NCI-H2171 (cell line): ENCODE results near the gene KRTAP1-1.
"Not testable (repeated sequence)": the region's sequence is repeated elsewhere in the genome, so short reads cannot be mapped to it uniquely, and the experiment has no call there.

Source experiments
- DNase-seq: peaks from one replicate; lab custom pipeline; 2025; lab: John Stamatoyannopoulos, UW

The KRTAP1-1 gene

GRCh38 chr17:41055130-41055529 is 13.9 kb upstream of the KRTAP1-1 start, which contains the start of gene KRTAP2-2:
Gene KRTAP2-2 (minus strand): TSS chr17:41055230. CDS start chr17:41055211, 19 bp downstream.
- not testable (repeated sequence) for DNase-seq

DNA sequence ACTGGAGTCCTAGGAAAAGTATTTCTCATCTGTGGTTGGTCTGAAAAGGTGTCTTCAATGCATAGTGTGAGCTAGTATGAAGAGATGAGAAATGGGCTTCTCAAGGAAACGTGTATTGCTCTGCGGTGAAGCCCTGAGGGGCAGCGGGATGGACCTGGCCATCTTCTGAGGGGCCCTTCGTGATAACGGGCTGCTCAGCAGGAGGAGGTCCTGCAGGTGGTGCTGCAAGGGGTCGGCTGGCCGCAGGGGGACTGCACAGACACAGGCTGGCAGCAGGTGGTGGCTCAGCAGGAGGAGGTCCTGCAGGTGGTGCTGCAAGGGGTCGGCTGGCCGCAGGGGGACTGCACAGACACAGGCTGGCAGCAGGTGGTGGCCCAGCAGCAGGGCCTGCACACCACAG is 13.3 kb upstream of the KRTAP1-1 start:
- DNase-seq, result not testable (repeated sequence)

DNA sequence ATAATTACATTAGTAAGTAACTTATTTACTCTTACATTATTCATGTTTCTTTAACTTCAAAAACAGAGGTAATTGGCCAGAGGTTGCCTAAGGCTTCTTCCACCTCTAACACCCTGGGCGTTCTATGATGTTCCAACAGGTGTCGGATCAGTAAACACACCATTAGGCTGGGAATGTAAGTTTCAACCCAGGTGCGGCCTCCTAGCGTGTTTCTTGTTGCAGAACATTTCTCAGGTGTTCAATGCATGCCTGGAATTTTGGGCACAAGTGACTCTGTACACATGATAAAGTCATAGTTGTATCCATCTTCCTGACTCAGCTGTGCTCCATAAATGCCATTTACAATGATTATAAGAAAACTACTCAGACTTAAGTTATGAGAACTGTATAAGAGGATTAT is 12.8 kb upstream of the KRTAP1-1 start:
- DNase-seq, result no peak

- DNase-seq, result no peak
These were observed 11.3 kb upstream of the KRTAP1-1 start for GRCh38 chr17:41052566-41052965.

DNA sequence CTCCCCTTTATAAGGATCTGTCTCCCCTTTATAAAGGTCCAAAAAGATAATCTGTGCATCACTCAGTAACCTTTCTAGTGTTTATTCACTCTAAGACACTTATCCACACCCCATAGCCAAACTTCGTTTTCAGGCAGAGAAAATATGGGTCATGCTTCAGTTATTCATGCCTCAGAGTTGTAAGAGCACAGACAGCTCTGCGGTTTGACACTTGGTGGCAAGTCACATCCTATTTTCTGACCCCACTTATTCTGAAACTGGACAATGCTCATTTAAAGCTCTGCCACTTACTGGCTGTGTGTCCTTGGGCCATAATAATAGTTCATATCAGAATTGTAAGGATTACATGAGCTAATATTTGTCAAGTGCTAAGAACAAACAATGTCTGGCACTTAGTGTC is 7.9 kb upstream of the KRTAP1-1 start:
- DNase-seq, result no peak

DNA sequence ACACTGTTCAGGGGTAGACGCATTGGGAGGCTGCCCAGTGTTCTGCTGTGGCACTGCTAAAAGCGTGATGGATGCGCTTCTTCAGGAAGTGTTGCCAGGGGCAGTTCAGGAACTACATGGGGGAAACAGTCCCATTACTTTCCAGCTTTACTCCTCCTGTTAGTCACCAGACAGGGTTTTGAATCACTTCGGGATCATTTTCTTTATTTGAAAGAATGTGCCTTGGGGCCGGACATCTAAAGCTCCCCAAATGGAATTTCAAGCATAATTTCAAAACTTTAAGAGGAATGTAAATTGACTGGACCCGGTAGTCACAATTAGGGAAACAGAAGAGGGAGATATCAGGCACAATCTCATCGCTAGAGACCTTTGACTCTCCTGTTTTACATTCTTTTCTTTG is 7.2 kb upstream of the KRTAP1-1 start:
- no peak for DNase-seq

DNA sequence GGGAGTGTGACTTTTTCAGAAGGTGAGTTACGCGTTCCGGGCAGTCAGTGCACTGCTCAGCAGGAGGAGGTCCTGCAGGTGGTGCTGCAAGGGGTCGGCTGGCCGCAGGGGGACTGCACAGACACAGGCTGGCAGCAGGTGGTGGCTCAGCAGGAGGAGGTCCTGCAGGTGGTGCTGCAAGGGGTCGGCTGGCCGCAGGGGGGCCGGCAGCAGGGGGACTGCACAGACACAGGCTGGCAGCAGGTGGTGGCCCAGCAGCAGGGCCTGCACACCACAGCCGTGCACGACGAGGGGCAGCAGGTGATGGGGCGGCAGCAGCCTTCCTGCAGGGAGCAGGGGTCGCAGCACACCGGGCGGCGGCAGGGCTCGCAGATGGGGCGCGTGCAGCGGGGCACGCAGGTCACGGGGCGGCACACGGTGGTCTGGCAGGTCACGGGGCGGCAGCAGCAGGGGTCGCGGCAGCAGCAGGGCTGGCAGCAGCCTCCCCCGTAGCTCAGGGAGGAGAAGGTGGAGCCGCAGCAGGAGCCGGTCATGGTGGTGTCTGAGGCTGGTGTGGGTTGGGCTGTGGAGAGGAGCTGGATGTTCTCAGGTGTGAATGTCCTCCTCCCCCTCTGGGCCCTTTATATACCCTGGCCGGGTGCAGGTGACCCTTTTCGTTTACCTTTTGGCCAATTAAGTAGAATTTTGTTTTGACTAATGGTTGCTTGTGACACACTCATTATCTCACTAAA is 5.7 kb upstream of the KRTAP1-1 start, which contains the start of gene KRTAP2-1:
KRTAP2-1 (minus strand) TSS at position 582 of the 731 bp plus-strand sequence; CDS start at position 533, 49 bp downstream.
- not testable (repeated sequence) for DNase-seq

DNA sequence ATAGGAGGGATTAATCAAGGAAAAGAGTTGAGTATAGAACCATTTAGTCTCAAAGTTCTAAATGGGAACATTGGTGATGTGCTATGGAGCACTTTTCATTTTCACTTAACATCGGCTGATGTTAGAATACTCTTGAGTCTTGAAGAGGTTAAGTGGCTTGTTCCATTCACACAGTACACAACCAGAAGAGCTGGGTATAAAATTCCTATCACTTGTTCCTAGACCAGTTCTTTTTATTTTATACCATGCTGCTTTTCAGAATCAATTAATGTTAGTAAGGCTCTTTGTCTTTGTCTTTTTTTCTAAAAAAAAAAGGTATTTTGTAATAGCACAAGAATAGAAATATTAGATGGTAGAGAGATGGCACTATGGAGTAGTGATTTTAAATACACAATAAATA is 1.7 kb upstream of the KRTAP1-1 start:
- DNase-seq, result no peak

DNA sequence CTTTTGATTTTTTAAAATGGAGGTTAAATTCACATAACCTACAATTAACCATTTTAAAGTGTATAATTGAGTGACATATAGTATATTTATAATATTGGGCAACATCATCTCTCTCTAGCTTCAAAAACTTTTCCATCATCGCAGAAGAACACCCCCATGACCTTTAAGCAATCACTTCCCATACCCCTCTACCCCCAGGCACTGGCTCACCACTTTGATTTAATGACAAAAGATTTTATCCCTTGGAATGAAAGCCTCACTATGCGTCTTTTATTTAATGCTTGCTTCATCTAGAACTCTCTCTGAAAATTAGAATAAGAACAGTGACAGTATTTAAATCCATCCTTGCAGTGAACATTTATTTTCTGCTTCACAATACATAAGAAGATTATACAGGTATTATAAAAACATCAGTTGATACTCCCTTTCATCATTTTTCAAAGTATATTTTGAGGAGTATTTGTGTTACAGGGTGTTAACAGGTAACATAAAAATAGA is 3.3 kb downstream of the KRTAP1-1 start:
- DNase-seq, result no peak

GRCh38 chr17:41034346-41034935 is 6.8 kb downstream of the KRTAP1-1 start, which contains the start of gene KRTAP1-3:
Gene KRTAP1-3 (minus strand): TSS chr17:41034874. CDS start chr17:41034821, 53 bp downstream.
- DNase-seq, result not testable (repeated sequence)

DNA sequence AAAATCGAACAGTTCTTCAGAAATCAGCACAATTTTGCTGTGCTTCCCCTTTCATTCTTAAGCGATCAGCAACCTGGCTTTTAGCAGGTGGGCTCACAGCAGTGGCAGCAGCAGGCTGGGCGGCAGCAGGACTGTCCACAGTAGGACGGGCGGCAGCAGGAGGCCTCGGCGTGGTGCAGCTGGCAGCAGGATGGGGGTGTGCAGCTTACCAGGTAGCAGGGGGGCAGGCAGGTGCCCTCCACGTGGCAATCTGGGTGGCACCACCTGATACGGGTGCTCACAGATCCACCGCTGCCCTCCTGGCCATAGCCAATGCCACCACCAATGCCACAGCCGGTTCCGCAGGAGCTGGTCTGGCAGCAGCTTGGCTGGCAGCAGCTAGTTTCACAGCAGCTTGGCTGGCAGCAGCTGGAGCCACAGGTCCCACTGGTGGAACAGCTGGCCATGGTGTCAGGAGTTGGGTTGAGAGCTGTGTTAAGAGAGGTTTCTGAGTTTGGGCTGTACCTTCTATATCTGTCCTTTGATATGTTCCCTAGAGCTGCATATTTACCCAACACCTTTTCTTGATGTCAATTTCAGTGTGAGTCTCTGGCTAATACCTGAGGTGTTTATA is 11.5 kb downstream of the KRTAP1-1 start, which contains the start of gene KRTAP1-4:
KRTAP1-4 (minus strand) TSS at position 563 of the 613 bp plus-strand sequence; CDS start at position 446, 117 bp downstream.
- DNase-seq, result no peak

DNA sequence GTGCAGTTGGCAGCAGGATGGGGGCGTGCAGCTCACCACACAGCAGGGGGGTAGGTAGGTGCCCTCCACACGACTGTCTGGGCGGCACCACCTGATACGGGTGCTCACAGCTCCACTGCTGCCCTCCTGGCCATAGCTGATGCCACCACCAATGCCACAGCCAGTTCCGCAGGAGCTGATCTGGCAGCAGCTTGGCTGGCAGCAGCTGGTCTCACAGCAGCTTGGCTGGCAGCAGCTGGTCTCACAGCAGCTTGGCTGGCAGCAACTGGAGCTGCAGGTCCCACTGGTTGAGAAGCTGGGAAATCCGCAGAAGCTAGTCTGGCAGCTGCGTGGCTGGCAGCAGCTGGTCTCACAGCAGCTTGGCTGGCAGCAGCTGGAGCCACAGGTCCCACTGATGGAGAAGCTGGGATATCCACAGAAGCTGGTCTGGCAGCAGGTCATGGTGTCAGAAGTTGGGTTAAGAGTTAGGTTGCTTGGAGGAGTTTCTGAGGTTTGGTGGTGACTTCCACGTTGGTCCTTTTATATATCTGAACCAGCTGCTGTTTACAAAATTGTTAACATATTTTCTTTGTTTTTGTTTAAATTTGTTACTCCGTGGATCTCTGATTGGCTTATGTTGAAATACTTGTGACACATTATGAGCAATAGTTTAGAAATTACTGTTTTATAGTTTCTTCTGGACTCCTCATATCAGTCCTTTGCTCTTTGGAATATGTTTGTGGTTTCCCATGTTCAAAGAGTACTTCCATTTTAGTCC is 14.4 kb downstream of the KRTAP1-1 start, which contains the start of gene KRTAP1-5:
KRTAP1-5 (minus strand) TSS at position 494 of the 757 bp plus-strand sequence; CDS start at position 441, 53 bp downstream.
- DNase-seq, result no peak

GRCh38 chr17:41024697-41025096 is 16.6 kb downstream of the KRTAP1-1 start:
- no peak for DNase-seq

DNA sequence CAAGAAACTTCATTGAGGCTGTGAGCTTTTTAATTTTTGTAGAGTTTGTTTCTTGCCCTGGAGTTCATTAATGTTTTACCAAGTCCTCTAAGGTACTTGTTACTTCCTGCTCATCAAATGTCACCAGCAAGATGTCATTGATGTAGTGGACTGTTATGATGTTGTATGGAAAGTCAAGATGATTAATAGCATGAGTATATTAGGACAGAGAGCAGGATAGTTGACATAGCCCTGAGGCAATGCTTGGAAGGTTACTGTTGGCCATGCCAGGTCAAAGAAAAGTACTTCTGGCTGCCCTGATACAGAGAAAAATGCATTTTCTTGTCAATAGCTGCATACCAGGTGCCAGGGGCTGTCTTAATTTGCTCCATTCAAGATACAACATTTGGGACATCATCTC is 20.9 kb downstream of the KRTAP1-1 start:
- no peak for DNase-seq

GRCh38 chr17:41019415-41019814 is 21.8 kb downstream of the KRTAP1-1 start:
- no peak for DNase-seq

GRCh38 chr17:41018541-41018940 is 22.7 kb downstream of the KRTAP1-1 start:
- no peak for DNase-seq

DNA sequence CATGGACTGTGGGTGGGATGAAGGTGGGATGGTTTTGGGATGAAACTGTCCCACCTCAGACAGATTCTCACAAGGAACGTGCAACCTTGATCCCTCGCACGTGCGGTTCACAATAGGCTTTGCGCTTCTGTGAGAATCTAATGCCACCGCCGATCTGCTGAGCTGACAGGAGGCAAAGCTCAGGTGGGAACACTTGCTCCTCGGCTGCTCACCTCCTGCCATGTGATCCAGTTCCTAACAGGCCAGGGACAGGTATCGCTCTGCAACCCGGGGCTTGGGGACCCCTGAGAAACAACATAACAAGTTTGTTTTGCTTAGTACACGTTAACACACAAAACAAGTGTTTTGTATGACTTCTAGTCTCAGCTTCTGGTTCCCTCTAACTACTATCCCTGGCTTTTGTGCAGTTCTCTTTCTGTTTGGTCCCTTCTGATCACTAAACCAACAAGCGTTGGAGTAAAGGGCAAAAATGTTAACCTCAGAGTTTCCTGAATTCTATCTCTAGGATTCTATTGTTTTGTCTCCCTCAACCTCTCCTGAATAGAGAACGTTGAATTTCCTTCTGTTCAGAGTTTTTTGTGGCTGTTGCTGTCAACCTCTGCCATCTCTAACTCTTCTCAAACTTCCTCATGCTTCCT is 24.6 kb downstream of the KRTAP1-1 start:
- no peak for DNase-seq

DNA sequence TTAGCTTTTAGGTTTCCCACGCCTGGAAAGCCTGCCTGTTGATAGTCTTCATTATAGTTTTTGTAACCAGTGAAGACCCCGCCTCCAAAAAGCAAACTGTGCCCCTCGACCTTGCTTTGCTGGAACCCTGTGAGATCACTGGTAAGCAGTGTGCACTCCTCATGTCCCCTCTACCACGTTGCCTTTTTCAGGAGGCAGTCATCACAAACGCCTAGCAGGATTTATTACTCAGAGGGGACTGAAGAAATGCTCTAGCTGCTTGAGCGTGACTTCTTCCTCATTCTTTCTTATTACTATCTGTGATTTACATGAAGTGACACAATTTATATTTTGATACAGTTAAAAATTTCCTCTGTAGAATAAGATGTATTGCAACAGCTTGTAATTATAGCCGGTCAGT is 25.8 kb downstream of the KRTAP1-1 start:
- DNase-seq, result no peak

DNA sequence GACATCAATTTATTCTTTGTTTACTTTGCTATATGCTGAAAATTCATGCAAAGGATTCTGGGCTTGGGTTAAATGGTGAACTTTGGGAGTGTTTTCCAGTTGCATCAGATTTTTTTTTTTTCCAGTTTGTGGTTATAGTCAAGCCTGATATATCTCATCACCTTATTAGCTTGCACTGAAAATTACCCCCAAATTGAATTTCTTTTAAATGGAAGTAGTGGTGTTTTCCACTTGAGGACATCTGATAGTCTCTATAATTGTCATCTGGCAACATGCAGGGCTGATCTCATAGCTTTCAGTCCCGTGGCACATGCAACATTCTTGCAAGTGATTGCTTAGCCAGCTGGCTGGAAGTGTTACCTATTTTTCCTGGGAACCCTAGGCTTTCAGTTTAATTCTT is 27.6 kb downstream of the KRTAP1-1 start:
- no peak for DNase-seq

GRCh38 chr17:41013181-41013580 is 28.1 kb downstream of the KRTAP1-1 start:
- DNase-seq, result no peak
